ENCODE results near the gene MVB12B.

Gene MVB12B

DNA sequence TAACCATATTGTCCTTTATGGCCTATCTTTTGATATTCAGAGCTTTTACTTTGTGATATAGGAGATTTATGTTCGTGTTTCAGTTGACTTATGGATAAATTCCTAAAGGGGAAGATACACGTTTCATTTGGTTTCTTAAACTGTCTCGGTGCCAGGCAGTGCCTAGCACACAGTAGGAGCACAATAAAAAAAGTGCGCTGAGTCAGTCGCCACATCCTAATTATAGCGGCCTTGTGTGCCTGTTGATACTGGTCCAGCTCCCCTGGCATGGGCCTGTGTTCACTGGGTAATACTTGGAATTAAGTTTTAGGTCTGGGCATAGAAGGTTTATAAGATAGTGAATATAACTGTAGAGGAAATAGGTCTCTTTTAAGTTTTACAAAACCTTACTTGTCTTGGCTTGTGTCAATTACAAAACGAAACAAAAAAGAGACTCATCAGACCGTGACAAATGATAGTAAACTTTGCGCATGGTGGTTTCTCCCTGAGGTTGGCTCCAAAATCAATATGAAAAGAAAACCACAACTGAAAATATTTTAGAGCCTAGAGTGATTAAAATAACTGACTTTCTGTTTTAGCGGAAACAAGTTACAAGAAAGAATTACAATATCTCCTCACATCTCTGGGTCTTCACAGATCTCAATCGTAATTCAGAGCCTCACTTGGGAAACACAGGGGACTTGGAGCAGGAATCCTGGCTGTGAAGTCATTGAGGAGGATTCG, 84.8 kb downstream of the MVB12B start:
- Histone ChIP-seq H3K23ac (ENCODE audit: low read length) (no peak overlapping the region), H3K18ac (ENCODE audit: low read length) (no peak overlapping the region), H3K4me3 (ENCODE audit: low read depth, low read length) (no peak overlapping the region), H3K4me2 (ENCODE audit: low read length) (no peak overlapping the region), H3K79me2 (ENCODE audit: control insufficient read depth, insufficient read depth, low read length, poor library complexity) (no peaks in the 10 kb centered on the region), H4K91ac (ENCODE audit: low read depth, low read length) (no peak overlapping the region), H3K9ac (ENCODE audit: low read length) (no peak overlapping the region), H2BK12ac (ENCODE audit: low read length) (no peak overlapping the region), H2AFZ (ENCODE audit: insufficient read depth, low read length, poor library complexity) (no peak overlapping the region), H4K8ac (ENCODE audit: low read depth, low read length) (no peak overlapping the region), H3K4ac (ENCODE audit: low read depth, low read length) (no peak overlapping the region), H4K12ac (ENCODE audit: low read depth, low read length) (no peak overlapping the region), H3K4me1 (ENCODE audit: control insufficient read depth in 1 of 2, insufficient read depth in 2 of 2, low read length in 2 of 2) (peaks cover 0 to 3% of the 10 kb centered on the region in 2 experiments), H3K14ac (ENCODE audit: low read length) (no peak overlapping the region), H3K27me3 (ENCODE audit: insufficient read depth, low read length) (no peaks in the 10 kb centered on the region), H2AK5ac (ENCODE audit: low read length) (no peak overlapping the region), H3K9me3 (ENCODE audit: insufficient read depth, low read depth, low read length) (no peaks in the 10 kb centered on the region), H3K36me3 (ENCODE audit: control insufficient read depth in 1 of 2, insufficient read depth in 2 of 2, low read length in 2 of 2) (peaks cover 6 to 9% of the 10 kb centered on the region in 2 experiments), H3K79me1 (ENCODE audit: low read length) (no peaks in the 10 kb centered on the region), H3K27ac (ENCODE audit: low read depth, low read length) (no peak overlapping the region), H2BK120ac (ENCODE audit: insufficient read depth, low read length, poor library complexity) (no peak overlapping the region), H2BK5ac (ENCODE audit: low read depth, low read length, poor library complexity) (no peak overlapping the region)
- no CpG with 5 or more reads among the region's 12 CpGs for WGBS (ENCODE audit: extremely low coverage, insufficient coverage, insufficient read length)
- DNase-seq: no peak

GRCh38 chr9:126411948-126412284, 85.3 kb downstream of the MVB12B start:
- H3K79me2 ChIP-seq (ENCODE audit: control insufficient read depth, insufficient read depth, low read length, poor library complexity): no peaks in the 10 kb centered on the region
- no CpG with 5 or more reads among the region's 6 CpGs for WGBS (ENCODE audit: extremely low coverage, insufficient coverage, insufficient read length)
- H4K8ac ChIP-seq (ENCODE audit: low read depth, low read length): no peak overlapping the region
- H3K4me3 ChIP-seq (ENCODE audit: low read depth, low read length): no peak overlapping the region
- no peak overlapping the region for H4K91ac ChIP-seq (ENCODE audit: low read depth, low read length)
- no peak overlapping the region for H3K4me2 ChIP-seq (ENCODE audit: low read length)
- H3K27ac ChIP-seq (ENCODE audit: low read depth, low read length): no peak overlapping the region
- no peak overlapping the region for H3K23ac ChIP-seq (ENCODE audit: low read length)
- no peaks in the 10 kb centered on the region for H3K79me1 ChIP-seq (ENCODE audit: low read length)
- no peaks in the 10 kb centered on the region for H3K9me3 ChIP-seq (ENCODE audit: insufficient read depth, low read depth, low read length)
- no peak overlapping the region for H3K18ac ChIP-seq (ENCODE audit: low read length)
- H2AK5ac ChIP-seq (ENCODE audit: low read length): no peak overlapping the region
- no peak overlapping the region for H4K12ac ChIP-seq (ENCODE audit: low read depth, low read length)
- H3K27me3 ChIP-seq (ENCODE audit: insufficient read depth, low read length): no peaks in the 10 kb centered on the region
- H2BK5ac ChIP-seq (ENCODE audit: low read depth, low read length, poor library complexity): no peak overlapping the region
- H2AFZ ChIP-seq (ENCODE audit: insufficient read depth, low read length, poor library complexity): no peak overlapping the region
- DNase-seq: no peak
- H3K9ac ChIP-seq (ENCODE audit: low read length): no peak overlapping the region
- no peak overlapping the region for H3K4ac ChIP-seq (ENCODE audit: low read depth, low read length)
- H2BK12ac ChIP-seq (ENCODE audit: low read length): no peak overlapping the region
- no peak overlapping the region for H3K14ac ChIP-seq (ENCODE audit: low read length)
- no peak overlapping the region for H2BK120ac ChIP-seq (ENCODE audit: insufficient read depth, low read length, poor library complexity)
- peaks cover 6 to 9% of the 10 kb centered on the region in 2 experiments for H3K36me3 ChIP-seq (ENCODE audit: control insufficient read depth in 1 of 2, insufficient read depth in 2 of 2, low read length in 2 of 2)
- peaks cover 0 to 3% of the 10 kb centered on the region in 2 experiments for H3K4me1 ChIP-seq (ENCODE audit: control insufficient read depth in 1 of 2, insufficient read depth in 2 of 2, low read length in 2 of 2)

- H3K4ac ChIP-seq (ENCODE audit: low read depth, low read length): no peak overlapping the region
- H3K23ac ChIP-seq (ENCODE audit: low read length): no peak overlapping the region
- H2AFZ ChIP-seq (ENCODE audit: insufficient read depth, low read length, poor library complexity): no peak overlapping the region
- no peaks in the 10 kb centered on the region for H3K4me1 ChIP-seq (ENCODE audit: control insufficient read depth in 1 of 2, insufficient read depth in 2 of 2, low read length in 2 of 2)
- no peak overlapping the region for H3K4me3 ChIP-seq (ENCODE audit: low read depth, low read length)
- H2BK12ac ChIP-seq (ENCODE audit: low read length): no peak overlapping the region
- no peak overlapping the region for H3K18ac ChIP-seq (ENCODE audit: low read length)
- no CpG with 5 or more reads among the region's 3 CpGs for WGBS (ENCODE audit: extremely low coverage, insufficient coverage, insufficient read length)
- no peak overlapping the region for H3K4me2 ChIP-seq (ENCODE audit: low read length)
- H3K9me3 ChIP-seq (ENCODE audit: insufficient read depth, low read depth, low read length): no peaks in the 10 kb centered on the region
- H3K79me2 ChIP-seq (ENCODE audit: control insufficient read depth, insufficient read depth, low read length, poor library complexity): no peaks in the 10 kb centered on the region
- H3K36me3 ChIP-seq (ENCODE audit: control insufficient read depth in 1 of 2, insufficient read depth in 2 of 2, low read length in 2 of 2): peaks cover 6 to 9% of the 10 kb centered on the region in 2 experiments
- no peak overlapping the region for H3K14ac ChIP-seq (ENCODE audit: low read length)
- no peak overlapping the region for H2BK5ac ChIP-seq (ENCODE audit: low read depth, low read length, poor library complexity)
- no peak overlapping the region for H3K27ac ChIP-seq (ENCODE audit: low read depth, low read length)
- DNase-seq: no peak
- H2BK120ac ChIP-seq (ENCODE audit: insufficient read depth, low read length, poor library complexity): no peak overlapping the region
- H3K79me1 ChIP-seq (ENCODE audit: low read length): no peaks in the 10 kb centered on the region
- no peaks in the 10 kb centered on the region for H3K27me3 ChIP-seq (ENCODE audit: insufficient read depth, low read length)
- H4K91ac ChIP-seq (ENCODE audit: low read depth, low read length): no peak overlapping the region
- H2AK5ac ChIP-seq (ENCODE audit: low read length): no peak overlapping the region
- no peak overlapping the region for H4K8ac ChIP-seq (ENCODE audit: low read depth, low read length)
- H3K9ac ChIP-seq (ENCODE audit: low read length): no peak overlapping the region
- H4K12ac ChIP-seq (ENCODE audit: low read depth, low read length): no peak overlapping the region
Observed at GRCh38 chr9:126412905-126413304, 86.3 kb downstream of the MVB12B start.

DNA sequence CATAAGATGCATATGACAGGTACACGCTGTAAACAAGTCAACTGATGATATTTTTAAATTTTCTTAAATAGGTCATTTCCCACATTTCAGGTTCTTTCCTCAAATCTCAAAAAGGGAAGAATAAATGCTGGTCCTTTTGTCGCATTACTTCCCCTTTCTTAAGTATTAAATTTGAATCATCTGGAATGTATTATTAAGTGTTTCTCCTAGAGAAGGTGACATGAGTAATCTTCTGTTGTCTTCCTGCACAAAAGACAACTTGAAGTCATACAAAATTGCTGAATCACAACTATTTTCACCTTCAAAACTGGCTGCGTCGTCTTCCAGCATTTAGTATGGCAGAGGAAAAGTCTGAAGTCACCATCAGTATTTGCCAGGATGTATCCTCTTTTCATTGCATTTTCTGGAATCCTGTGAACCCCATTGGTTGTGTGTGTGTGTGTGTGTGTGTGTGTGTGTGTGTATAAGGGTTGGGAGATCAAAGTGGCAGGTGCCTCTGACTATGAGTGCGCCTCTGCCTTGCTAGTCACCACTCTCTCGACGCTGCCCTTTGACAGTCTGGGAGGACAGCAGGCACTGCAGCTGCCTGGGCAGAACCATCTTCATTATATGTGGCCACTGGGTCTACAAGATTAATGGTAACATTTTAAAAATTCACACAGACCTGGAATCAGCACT, 86.9 kb downstream of the MVB12B start:
- Histone ChIP-seq H2BK5ac (ENCODE audit: low read depth, low read length, poor library complexity) (no peak overlapping the region), H3K4me1 (ENCODE audit: control insufficient read depth in 1 of 2, insufficient read depth in 2 of 2, low read length in 2 of 2) (no peaks in the 10 kb centered on the region), H3K23ac (ENCODE audit: low read length) (no peak overlapping the region), H3K4me2 (ENCODE audit: low read length) (no peak overlapping the region), H3K9me3 (ENCODE audit: insufficient read depth, low read depth, low read length) (peaks cover under 1% of the 10 kb centered on the region), H3K79me1 (ENCODE audit: low read length) (no peaks in the 10 kb centered on the region), H4K8ac (ENCODE audit: low read depth, low read length) (no peak overlapping the region), H4K91ac (ENCODE audit: low read depth, low read length) (no peak overlapping the region), H3K27me3 (ENCODE audit: insufficient read depth, low read length) (no peaks in the 10 kb centered on the region), H3K9ac (ENCODE audit: low read length) (no peak overlapping the region), H3K79me2 (ENCODE audit: control insufficient read depth, insufficient read depth, low read length, poor library complexity) (no peaks in the 10 kb centered on the region), H3K4ac (ENCODE audit: low read depth, low read length) (no peak overlapping the region), H3K4me3 (ENCODE audit: low read depth, low read length) (no peak overlapping the region), H3K36me3 (ENCODE audit: control insufficient read depth in 1 of 2, insufficient read depth in 2 of 2, low read length in 2 of 2) (peaks cover 3 to 8% of the 10 kb centered on the region in 2 experiments), H2AK5ac (ENCODE audit: low read length) (no peak overlapping the region), H2BK12ac (ENCODE audit: low read length) (no peak overlapping the region), H3K14ac (ENCODE audit: low read length) (no peak overlapping the region), H3K27ac (ENCODE audit: low read depth, low read length) (no peak overlapping the region), H2AFZ (ENCODE audit: insufficient read depth, low read length, poor library complexity) (no peak overlapping the region), H3K18ac (ENCODE audit: low read length) (no peak overlapping the region), H4K12ac (ENCODE audit: low read depth, low read length) (no peak overlapping the region), H2BK120ac (ENCODE audit: insufficient read depth, low read length, poor library complexity) (no peak overlapping the region)
- DNase-seq: no peak
- no CpG with 5 or more reads among the region's 7 CpGs for WGBS (ENCODE audit: extremely low coverage, insufficient coverage, insufficient read length)
